ENCODE data around the gene TRNT1.

DNA sequence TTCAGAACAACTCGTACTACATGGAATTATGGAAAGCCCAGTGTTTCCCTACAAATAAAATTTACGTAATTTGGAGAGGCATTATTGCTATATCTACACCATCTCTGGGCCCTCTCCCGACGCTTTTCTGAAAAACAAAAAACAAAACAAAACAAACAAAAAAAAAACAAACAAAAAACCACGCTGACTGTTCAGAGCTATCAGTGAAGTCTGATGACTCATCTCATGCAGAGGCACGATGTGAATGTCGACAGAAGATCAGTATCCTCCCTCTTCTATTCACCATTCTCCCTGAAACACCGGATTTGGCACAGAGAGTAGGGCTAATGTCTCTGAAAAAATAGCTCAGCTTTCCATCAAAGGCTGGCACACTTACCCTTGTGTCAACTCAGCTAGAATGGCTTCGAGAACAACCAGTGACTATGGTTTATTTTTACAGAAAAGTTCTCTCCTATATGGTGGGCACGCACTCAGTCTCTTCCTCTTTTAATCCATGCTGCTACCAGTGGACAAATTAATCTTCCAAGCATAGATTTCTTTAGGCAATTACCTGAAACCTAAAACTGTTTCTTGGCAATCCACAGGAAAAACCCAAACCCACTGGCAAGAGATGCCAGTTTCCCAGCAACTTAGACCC lies 51.2 kb downstream of the TRNT1 start:
- TF ChIP-seq, protein P1, sequence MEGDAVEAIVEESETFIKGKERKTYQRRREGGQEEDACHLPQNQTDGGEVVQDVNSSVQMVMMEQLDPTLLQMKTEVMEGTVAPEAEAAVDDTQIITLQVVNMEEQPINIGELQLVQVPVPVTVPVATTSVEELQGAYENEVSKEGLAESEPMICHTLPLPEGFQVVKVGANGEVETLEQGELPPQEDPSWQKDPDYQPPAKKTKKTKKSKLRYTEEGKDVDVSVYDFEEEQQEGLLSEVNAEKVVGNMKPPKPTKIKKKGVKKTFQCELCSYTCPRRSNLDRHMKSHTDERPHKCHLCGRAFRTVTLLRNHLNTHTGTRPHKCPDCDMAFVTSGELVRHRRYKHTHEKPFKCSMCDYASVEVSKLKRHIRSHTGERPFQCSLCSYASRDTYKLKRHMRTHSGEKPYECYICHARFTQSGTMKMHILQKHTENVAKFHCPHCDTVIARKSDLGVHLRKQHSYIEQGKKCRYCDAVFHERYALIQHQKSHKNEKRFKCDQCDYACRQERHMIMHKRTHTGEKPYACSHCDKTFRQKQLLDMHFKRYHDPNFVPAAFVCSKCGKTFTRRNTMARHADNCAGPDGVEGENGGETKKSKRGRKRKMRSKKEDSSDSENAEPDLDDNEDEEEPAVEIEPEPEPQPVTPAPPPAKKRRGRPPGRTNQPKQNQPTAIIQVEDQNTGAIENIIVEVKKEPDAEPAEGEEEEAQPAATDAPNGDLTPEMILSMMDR (IDR thresholded peaks at IDR 0.05; ENCODE audit: low read depth, low read length, poor library complexity, severe bottlenecking) = no peak
- no peak for TF ChIP-seq EZH2phosphoT487 (IDR thresholded peaks at IDR 0.05; ENCODE audit: borderline replicate concordance, low read length)
